Uterine smooth muscle cell (primary cell): ENCODE measurements around the gene ANKRD34A. TPM values are rescaled to one million over a fixed set of nuclear protein-coding genes. Genes with fewer than 3 reads are reported as not detected.

Experiments used
- total RNA-seq: library from RNA; depleted of rRNA; stranded (reverse); fragments of >200 nt; gene quantifications from 2 replicates; pipeline ENCODE4 v1.2.3, GENCODE V29; 2014

The ANKRD34A gene
- total RNA-seq: 0.33 and 0.50 TPM in 2 replicates

GRCh38 chr1:145964328-145965118 lies at the start of gene ANKRD34A, which contains the start of gene POLR3GL:
Gene ANKRD34A, minus strand, starts transcription at chr1:145964575. Its CDS starts 2,816 bp downstream, at chr1:145961759.
Gene POLR3GL, plus strand, starts transcription at chr1:145964690. Its CDS starts 10,176 bp downstream, at chr1:145974866.

GRCh38 chr1:145996433-145997015 lies 32.1 kb upstream of the ANKRD34A start, which contains the start of gene TXNIP:
Gene TXNIP, minus strand, starts transcription at chr1:145996579. Its CDS starts 313 bp downstream, at chr1:145996266.

GRCh38 chr1:145957443-145958319 lies 6.7 kb downstream of the ANKRD34A start, which contains the start of gene LIX1L:
Gene LIX1L, minus strand, starts transcription at chr1:145958017. Its CDS starts 90 bp downstream, at chr1:145957927.

GRCh38 chr1:145927063-145927886 lies 37.1 kb downstream of the ANKRD34A start, which contains the start of gene RBM8A:
Gene RBM8A, minus strand, starts transcription at chr1:145927484. Its CDS starts 58 bp downstream, at chr1:145927426.

GRCh38 chr1:145918144-145918991 lies 46.0 kb downstream of the ANKRD34A start, which contains the start of gene PEX11B:
Gene PEX11B, minus strand, starts transcription at chr1:145918717. Its CDS starts 29 bp downstream, at chr1:145918688.

Other genes starting within 250 kb of the ANKRD34A start
- 0.12 TPM in 1 of 2 replicates, not detected in the other for gene CD160, start 245.1 kb downstream of the ANKRD34A start, total RNA-seq
- 19.9 and 24.3 TPM in 2 replicates for gene RNF115, start 140.5 kb downstream of the ANKRD34A start, total RNA-seq
- 42.9 and 49.2 TPM in 2 replicates for gene POLR3C, start 140.4 kb downstream of the ANKRD34A start, total RNA-seq
- 2.7 and 3.3 TPM in 2 replicates for gene NUDT17, start 118.9 kb downstream of the ANKRD34A start, total RNA-seq
- 6.3 and 7.7 TPM in 2 replicates for gene PIAS3, start 105.5 kb downstream of the ANKRD34A start, total RNA-seq
- 2.1 and 2.5 TPM in 2 replicates for gene ANKRD35, start 78.7 kb downstream of the ANKRD34A start, total RNA-seq
- gene ITGA10, start 54.5 kb downstream of the ANKRD34A start, total RNA-seq: 0.37 and 1.2 TPM in 2 replicates
- 23.7 and 29.0 TPM in 2 replicates for gene PEX11B, start 45.9 kb downstream of the ANKRD34A start, total RNA-seq
- 110 and 207 TPM in 2 replicates for gene RBM8A, start 37.1 kb downstream of the ANKRD34A start, total RNA-seq
- gene LIX1L, start 6.6 kb downstream of the ANKRD34A start, total RNA-seq: 17.6 and 19.5 TPM in 2 replicates
- 16.8 and 18.2 TPM in 2 replicates for gene POLR3GL, start 115 bp upstream of the ANKRD34A start, total RNA-seq
- gene TXNIP, start 32.0 kb upstream of the ANKRD34A start, total RNA-seq: 4.5 and 6.1 TPM in 2 replicates
- not detected in 2 replicates for gene HJV, start 57.2 kb upstream of the ANKRD34A start, total RNA-seq
- gene NBPF10, start 180.2 kb upstream of the ANKRD34A start, total RNA-seq: 3.4 and 5.4 TPM in 2 replicates